IPS-20b (cell line): ENCODE data around the gene IL10.
"Not testable (repeated sequence)": the region's sequence is repeated elsewhere in the genome, so short reads cannot be mapped to it uniquely, and the experiment has no call there.

Source experiments
- H3K27ac ChIP-seq: one replicate; pipeline ENCODE4 v1.5.1; 2013; ENCODE audit warnings: low read length
- H3K27me3 ChIP-seq: 2 replicates; pipeline ENCODE4 v1.6.1; 2013; ENCODE audit warnings: mild to moderate bottlenecking, low read length, inconsistent platforms; ENCODE audit not compliant: insufficient read depth
- H3K36me3 ChIP-seq: 2 replicates; pipeline ENCODE4 v1.6.1; 2013; ENCODE audit warnings: low read depth, mild to moderate bottlenecking, inconsistent platforms, low read length, moderate library complexity; ENCODE audit not compliant: insufficient read depth
- H3K4me1 ChIP-seq: 2 replicates; pipeline ENCODE4 v1.6.1; 2013; ENCODE audit warnings: mild to moderate bottlenecking, control low read depth, inconsistent platforms, low read length, moderate library complexity; ENCODE audit not compliant: insufficient read depth
- H3K4me3 ChIP-seq: 2 replicates; pipeline ENCODE4 v1.5.1; 2013; ENCODE audit warnings: mild to moderate bottlenecking, low read length, inconsistent platforms
- H3K9ac ChIP-seq: 2 replicates; pipeline ENCODE4 v1.6.1; 2013; ENCODE audit warnings: low read depth, mild to moderate bottlenecking, inconsistent platforms, low read length, moderate library complexity
- H3K9me3 ChIP-seq: 2 replicates; pipeline ENCODE4 v1.6.1; 2013; ENCODE audit warnings: mild to moderate bottlenecking, low read depth, low read length, inconsistent platforms; ENCODE audit not compliant: insufficient read depth

IL10 gene

DNA sequence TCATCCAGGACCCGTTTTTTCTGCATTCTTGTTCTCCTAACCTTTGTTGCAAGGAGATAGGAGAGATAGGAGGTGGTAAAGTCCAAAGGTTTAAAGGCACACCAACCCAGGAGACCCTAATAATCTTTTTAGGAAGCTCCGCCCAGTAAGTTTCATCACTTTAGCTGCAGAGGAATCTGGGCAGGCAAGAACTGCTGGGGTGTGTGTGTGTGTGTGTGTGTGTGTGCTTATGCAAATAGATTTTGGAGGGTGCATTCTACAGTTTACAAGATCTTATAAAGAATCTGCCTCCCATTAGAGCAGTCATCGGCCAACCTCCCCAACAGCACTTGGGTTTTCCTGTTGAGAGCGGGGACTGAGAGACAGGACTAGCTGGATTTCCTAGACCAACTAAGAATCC, 3.9 kb upstream of the IL10 start:
- Histone ChIP-seq H3K9ac (no peak overlapping the region), H3K4me1 (no peaks in the 10 kb centered on the region; the same call in 1 of the 2 replicates), H3K36me3 (no peaks in the 10 kb centered on the region), H3K27ac (no peak overlapping the region), H3K9me3 (no peaks in the 10 kb centered on the region), H3K4me3 (no peak overlapping the region), H3K27me3 (no peaks in the 10 kb centered on the region)

DNA sequence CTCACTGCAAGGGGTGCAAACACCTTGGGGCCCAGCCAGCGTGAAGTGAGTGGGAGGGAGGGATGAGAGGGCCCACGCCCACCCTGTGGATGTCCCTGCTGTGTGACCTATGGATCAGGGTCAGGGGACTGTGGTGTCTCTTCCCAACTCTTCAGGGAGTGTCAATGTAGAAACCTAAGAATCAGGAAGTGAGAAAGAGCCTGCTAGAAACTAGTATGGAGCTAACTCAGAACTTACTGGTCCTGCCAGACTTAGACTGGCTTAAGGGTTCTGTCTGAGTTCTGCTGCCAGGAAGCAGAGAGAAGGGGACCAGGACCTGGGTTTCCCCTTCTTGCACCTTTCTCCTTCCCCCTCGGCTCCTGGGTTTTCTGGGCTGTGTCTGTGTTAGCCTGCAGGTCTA, 1.8 kb upstream of the IL10 start:
- H3K4me3 ChIP-seq, result no peak overlapping the region
- no peaks in the 10 kb centered on the region; the same call in 1 of the 2 replicates for H3K27me3 ChIP-seq
- no peak overlapping the region for H3K27ac ChIP-seq
- no peak overlapping the region for H3K9ac ChIP-seq
- no peaks in the 10 kb centered on the region for H3K36me3 ChIP-seq
- H3K4me1 ChIP-seq, result peaks cover 3% of the 10 kb centered on the region; the same call in 1 of the 2 replicates
- no peaks in the 10 kb centered on the region for H3K9me3 ChIP-seq

DNA sequence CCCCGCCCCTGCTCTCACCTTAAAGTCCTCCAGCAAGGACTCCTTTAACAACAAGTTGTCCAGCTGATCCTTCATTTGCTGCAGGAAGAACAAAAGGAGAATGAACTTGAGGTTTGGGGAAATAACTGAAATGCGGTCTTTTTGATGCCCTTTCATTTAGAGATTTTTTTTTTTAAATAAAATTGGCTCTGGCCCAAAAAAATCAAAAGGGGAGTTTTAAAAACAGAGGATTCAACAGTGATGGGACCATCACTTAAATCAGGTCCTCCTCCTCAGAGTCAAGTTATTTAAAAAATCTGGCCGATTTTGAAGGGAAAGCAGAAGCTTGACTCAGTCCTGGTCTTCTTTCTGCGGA, 979 bp downstream of the IL10 start:
- Histone ChIP-seq H3K9me3 (no peaks in the 10 kb centered on the region), H3K9ac (no peak overlapping the region), H3K4me1 (peaks cover 6% of the 10 kb centered on the region; the same call in 1 of the 2 replicates), H3K36me3 (no peaks in the 10 kb centered on the region), H3K4me3 (no peak overlapping the region), H3K27ac (no peak overlapping the region), H3K27me3 (no peaks in the 10 kb centered on the region; the same call in 1 of the 2 replicates)

DNA sequence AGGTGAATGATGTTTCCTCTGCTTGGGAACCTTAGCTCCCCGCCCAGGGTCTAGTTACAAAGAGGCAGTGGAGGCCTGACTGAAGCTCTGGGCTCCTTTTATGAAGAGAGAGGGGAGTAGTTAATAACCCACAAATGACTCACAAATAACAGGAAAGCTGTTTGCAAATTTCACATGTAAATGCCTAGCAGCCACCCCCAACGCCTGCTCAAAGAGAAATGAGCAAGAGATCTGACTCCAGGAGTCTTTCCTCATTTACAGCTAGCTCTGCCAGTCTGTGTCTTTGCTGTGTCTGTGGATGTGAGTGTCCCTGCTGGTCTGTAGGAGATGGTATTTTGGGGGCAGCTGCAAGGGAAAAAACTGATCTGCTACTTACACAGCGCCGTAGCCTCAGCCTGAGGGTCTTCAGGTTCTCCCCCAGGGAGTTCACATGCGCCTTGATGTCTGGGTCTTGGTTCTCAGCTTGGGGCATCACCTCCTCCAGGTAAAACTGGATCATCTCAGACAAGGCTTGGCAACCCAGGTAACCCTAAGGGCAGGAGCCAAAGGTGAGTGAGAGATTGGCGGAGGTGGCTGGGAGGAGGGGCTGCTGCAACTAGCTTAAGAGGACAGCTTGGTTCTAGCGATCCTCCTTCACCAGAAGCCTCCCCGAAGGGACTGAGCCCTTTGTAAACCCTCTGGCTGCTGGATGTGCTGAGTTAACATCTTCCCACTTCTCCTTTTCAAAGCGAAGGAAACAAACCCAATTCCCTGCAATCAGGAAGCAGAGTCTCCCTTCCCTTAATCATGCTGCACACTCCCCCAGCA, 1.6 kb downstream of the IL10 start, which contains the start of gene IL19:
Gene IL19 (plus strand): TSS at position 243 of the 807 bp plus-strand sequence. CDS start 65,890 bp downstream, outside the sequence.
- Histone ChIP-seq H3K36me3 (no peaks in the 10 kb centered on the region), H3K9me3 (no peaks in the 10 kb centered on the region), H3K4me1 (peaks cover 6% of the 10 kb centered on the region; the same call in 1 of the 2 replicates), H3K27me3 (no peaks in the 10 kb centered on the region; the same call in 1 of the 2 replicates), H3K27ac (no peak within 1 kb of the TSS), H3K9ac (no peak within 1 kb of the TSS), H3K4me3 (no peak within 1 kb of the TSS)

DNA sequence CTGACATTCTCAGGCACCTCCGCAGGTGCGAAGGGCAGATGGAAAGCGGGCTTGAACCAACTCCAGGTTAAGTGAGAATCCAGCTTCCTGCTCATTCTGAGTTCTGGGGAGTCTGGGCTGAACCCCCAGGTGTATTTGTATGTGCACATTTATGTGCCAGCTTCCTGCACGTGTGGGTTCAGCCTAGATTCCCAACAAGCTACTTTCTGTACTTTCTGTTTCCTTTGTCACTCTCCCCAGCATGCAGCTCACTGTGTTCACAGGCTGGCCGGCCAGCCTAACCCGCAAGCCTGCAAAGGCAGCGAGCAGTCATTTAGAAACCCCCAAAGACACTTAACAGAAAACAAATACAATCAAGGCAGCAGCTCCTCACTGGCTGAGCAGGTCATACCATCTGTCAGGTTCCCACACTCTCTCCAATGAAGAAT, 3.0 kb downstream of the IL10 start:
- Histone ChIP-seq H3K27ac (no peak overlapping the region), H3K27me3 (no peaks in the 10 kb centered on the region; the same call in 1 of the 2 replicates), H3K36me3 (no peaks in the 10 kb centered on the region), H3K4me3 (no peak overlapping the region), H3K4me1 (peaks cover 6% of the 10 kb centered on the region; the same call in 1 of the 2 replicates), H3K9me3 (no peaks in the 10 kb centered on the region), H3K9ac (no peak overlapping the region)

DNA sequence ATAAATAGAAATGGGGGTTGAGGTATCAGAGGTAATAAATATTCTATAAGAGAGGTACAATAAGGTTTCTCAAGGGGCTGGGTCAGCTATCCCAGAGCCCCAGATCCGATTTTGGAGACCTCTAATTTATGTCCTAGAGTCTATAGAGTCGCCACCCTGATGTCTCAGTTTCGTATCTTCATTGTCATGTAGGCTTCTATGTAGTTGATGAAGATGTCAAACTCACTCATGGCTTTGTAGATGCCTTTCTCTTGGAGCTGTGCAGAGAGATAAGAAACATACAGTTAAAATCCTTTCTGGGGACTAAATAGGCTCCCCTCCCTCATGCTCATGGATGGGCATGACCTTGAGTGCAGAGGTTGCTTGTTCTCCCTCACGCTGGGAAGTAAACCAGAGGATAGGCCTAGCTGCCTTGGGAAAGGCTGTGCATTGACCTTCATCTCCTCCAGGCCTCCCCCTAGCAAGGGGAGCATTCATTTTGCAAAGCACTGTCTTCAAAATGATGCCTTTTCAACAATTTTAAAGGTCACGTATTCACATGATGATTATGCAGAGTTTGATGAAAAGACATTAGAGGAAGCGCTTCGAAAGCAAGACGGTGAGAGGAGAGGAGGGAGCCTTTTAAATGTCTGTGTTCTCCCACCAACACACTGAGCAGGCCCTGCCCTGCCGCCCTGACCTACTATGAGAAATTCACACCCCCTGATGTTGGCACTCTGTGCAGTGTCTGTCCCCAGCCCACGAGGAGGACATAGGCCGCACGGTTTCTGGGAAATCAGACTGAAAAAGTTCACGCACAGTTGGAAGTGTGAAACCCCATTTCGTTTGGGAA, 3.6 kb downstream of the IL10 start:
- no peak overlapping the region for H3K27ac ChIP-seq
- no peaks in the 10 kb centered on the region for H3K36me3 ChIP-seq
- H3K9me3 ChIP-seq, result no peaks in the 10 kb centered on the region
- H3K27me3 ChIP-seq, result no peaks in the 10 kb centered on the region; the same call in 1 of the 2 replicates
- no peak overlapping the region for H3K4me3 ChIP-seq
- no peak overlapping the region for H3K9ac ChIP-seq
- peaks cover 6% of the 10 kb centered on the region; the same call in 1 of the 2 replicates for H3K4me1 ChIP-seq

DNA sequence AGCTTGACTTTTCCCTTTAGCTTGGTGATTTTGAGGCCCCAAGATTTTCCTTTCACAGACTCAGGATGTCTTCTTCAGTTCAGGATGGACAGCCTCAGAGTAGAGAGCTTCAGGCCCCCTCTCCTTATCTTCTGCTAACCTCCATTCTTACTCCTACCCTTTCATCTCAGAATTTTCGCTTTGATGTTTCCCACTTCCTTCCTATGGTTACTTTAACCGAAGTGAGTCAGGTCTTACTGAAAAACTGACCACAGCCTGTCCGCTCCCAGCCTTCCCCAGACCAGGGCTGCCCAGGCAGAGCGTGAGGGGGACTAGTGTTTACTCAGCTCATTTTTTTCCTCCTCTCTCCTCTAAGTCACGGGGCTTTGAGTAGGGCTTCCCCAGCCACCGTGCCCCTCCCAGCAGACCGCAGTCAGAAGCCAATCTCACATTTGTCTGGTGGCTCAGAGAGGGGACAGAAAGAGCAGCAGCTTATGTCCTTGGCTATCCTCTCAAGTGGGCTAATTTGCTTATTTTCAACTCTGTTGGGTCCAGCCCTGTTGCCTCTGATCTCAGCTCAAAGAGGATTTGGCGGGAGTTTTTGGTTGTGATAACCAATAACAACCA, 5.9 kb downstream of the IL10 start:
- Histone ChIP-seq H3K9me3 (no peaks in the 10 kb centered on the region), H3K36me3 (no peaks in the 10 kb centered on the region), H3K27me3 (no peaks in the 10 kb centered on the region; the same call in 1 of the 2 replicates), H3K9ac (no peak overlapping the region), H3K4me3 (no peak overlapping the region), H3K4me1 (peaks cover 6% of the 10 kb centered on the region; the same call in 1 of the 2 replicates), H3K27ac (no peak overlapping the region)

DNA sequence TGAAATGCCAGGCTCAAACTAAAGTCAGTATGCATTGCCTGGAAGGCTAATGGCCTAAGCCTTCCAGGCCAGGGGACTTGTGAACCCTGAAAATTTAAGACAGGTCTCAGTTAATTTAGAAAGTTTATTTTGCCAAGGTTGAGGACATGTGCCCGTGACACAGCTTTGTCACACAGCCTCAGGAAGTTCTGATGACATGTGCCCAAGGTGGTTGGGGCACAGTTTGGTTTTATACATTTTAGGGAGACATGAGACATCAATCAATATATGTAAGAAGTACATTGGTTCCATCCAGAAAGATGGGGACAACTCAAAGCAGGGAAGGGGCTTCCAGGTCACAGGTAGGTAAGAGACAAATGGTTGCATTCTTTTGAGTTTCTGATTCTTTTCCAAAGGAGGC, 6.5 kb downstream of the IL10 start:
- not testable (repeated sequence) for H3K4me3 ChIP-seq, H3K27ac ChIP-seq, H3K4me1 ChIP-seq, H3K9ac ChIP-seq, H3K36me3 ChIP-seq, H3K27me3 ChIP-seq, H3K9me3 ChIP-seq

DNA sequence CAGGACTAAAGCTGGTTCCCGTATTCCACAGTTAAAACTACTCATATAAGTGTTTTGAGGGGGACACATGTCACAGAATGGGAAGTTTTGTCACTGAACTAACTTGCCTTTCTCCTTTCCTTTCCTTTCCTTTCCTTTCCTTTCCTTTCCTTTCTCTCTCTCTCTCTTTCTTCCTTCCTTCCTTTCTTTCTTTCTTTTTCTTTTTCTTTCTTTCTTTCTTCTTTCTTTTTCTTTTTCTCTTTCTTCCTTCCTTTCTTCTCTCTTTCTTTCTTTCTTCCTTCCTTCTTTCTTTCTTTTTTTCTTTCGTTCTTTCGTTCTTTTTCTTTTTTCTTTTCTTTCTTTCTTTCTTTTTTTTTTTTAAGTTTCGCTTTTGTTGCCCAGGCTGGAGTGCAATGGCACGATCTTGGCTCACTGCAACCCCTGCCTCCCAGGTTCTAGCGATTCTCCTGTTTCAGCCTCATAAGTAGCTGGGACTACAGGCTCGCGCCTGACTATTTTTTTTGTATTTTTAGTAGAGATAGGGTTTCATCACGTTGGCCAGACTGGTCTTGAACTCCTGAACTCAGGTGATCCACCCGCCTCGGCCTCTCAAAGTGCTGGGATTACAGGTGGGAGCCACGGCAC, 9.4 kb downstream of the IL10 start:
- H3K27me3 ChIP-seq, result peaks cover 12% of the 10 kb centered on the region; the same call in 1 of the 2 replicates
- H3K27ac ChIP-seq, H3K36me3 ChIP-seq, H3K4me1 ChIP-seq, H3K9ac ChIP-seq, H3K4me3 ChIP-seq, H3K9me3 ChIP-seq: not testable (repeated sequence)

DNA sequence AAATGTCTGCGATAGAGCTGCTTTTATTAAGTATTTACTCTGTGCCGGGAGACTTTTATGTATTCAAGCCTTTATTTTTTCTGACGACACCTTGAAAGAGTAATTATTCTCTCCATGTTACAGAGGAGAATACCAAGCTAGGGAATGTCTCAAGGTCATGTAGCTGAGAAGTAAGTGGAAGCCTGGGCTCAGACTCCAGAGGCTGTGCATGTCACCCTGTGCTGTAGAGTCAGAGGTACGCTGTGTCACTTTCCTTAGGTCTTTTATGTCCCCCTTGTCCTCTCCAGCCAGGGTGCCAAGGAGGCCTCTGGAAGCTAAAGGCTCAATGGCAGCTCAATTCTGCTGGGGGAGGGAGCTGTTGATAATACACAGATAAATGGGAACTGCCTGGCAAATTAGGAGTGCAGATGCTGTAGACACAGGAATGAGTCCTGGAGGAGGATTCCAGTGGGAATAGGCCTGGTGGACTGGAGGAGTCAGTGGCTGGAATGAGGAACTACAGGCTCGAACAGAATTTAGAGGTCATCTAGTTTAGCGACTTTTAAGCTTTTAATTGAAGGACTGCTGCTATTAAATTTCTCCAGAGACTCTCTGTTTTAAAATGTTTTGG, 11.0 kb downstream of the IL10 start:
- no peaks in the 10 kb centered on the region for H3K9me3 ChIP-seq
- H3K4me1 ChIP-seq, result no peaks in the 10 kb centered on the region
- no peaks in the 10 kb centered on the region for H3K36me3 ChIP-seq
- H3K9ac ChIP-seq, result no peak overlapping the region
- peaks cover 12% of the 10 kb centered on the region; the same call in 1 of the 2 replicates for H3K27me3 ChIP-seq
- H3K27ac ChIP-seq, result no peak overlapping the region
- no peak overlapping the region for H3K4me3 ChIP-seq

DNA sequence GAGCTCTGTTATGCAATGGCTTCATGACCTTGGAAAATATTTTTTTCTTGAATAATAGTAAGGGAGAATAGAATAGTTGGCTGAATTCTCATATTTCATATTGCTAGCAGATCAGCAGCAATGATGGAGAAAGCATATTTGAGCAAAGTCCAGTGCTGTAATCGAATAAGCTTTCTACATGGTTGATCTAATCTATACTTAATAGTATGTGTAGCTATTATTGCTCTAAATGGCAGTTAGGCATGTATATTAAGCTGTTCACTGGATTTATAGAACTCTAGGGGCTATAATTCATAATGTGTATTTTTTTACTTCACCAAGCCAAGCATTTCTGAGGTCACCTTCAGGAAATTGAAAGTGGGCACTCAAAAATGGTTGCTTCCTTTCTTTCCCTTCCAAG, 11.7 kb downstream of the IL10 start:
- Histone ChIP-seq H3K9me3 (no peaks in the 10 kb centered on the region), H3K4me1 (no peaks in the 10 kb centered on the region), H3K9ac (no peak overlapping the region), H3K27me3 (peaks cover 15% of the 10 kb centered on the region; the same call in 1 of the 2 replicates), H3K4me3 (no peak overlapping the region), H3K27ac (no peak overlapping the region), H3K36me3 (no peaks in the 10 kb centered on the region)
